GM23338 (cell line): ENCODE data around the gene NAALADL2. TPM values are rescaled to one million over a fixed set of nuclear protein-coding genes. Genes with fewer than 3 reads are reported as not detected.

Experiments
- ATAC-seq: fragments of 200-7000 bp; cut with Tn5 transposase; 3 replicates; pipeline ENCODE4 v1.9.1; 2020
- DNase-seq: peaks from one replicate; pipeline ENCODE4 v3.0.0-alpha.2; 2015; ENCODE audit warnings: low spot score
- H2AFZ ChIP-seq: fragments of 200-600 bp; sonication (generic); 2 replicates; pipeline ENCODE4 v1.8.0; 2016; ENCODE audit warnings: antibody characterized with exemption, mild to moderate bottlenecking, moderate library complexity
- H3F3A ChIP-seq: fragments of 200-600 bp; sonication (generic); replicated peaks from 2 replicates; pipeline ENCODE4 v1.8.0; 2017; ENCODE audit warnings: antibody characterized with exemption, mixed run types, low read depth
- H3K27ac ChIP-seq: fragments of 200-600 bp; sonication (generic); 2 replicates; pipeline ENCODE4 v1.6.1; 2016; ENCODE audit warnings: low read depth
- H3K27me3 ChIP-seq: fragments of 200-600 bp; sonication (generic); 2 replicates; pipeline ENCODE4 v1.8.0; 2016; ENCODE audit warnings: mild to moderate bottlenecking, mixed run types, moderate library complexity; ENCODE audit not compliant: insufficient read depth
- H3K36me3 ChIP-seq: fragments of 200-600 bp; sonication (generic); 2 replicates; pipeline ENCODE4 v1.8.0; 2016; ENCODE audit warnings: mild to moderate bottlenecking; ENCODE audit not compliant: insufficient read depth
- H3K4me1 ChIP-seq: fragments of 200-600 bp; sonication (generic); 2 replicates; pipeline ENCODE4 v1.8.0; 2016; ENCODE audit warnings: mild to moderate bottlenecking, moderate library complexity; ENCODE audit not compliant: insufficient read depth
- H3K4me2 ChIP-seq: fragments of 200-600 bp; sonication (generic); 2 replicates; pipeline ENCODE4 v1.7.1; 2017; ENCODE audit warnings: mixed run types
- H3K4me3 ChIP-seq: fragments of 200-600 bp; sonication (generic); 2 replicates; pipeline ENCODE4 v1.6.1; 2016; ENCODE audit warnings: mixed run types
- H3K79me2 ChIP-seq: fragments of 200-600 bp; sonication (generic); replicated peaks from 2 replicates; pipeline ENCODE4 v1.8.0; 2017; ENCODE audit warnings: mild to moderate bottlenecking; ENCODE audit not compliant: insufficient read depth
- H3K9me2 ChIP-seq: fragments of 200-600 bp; sonication (generic); 2 replicates; pipeline ENCODE4 v1.8.0; 2017; ENCODE audit not compliant: insufficient read depth
- H4K20me1 ChIP-seq: fragments of 200-600 bp; sonication (generic); replicated peaks from 2 replicates; pipeline ENCODE4 v1.8.0; 2017; ENCODE audit warnings: mild to moderate bottlenecking; ENCODE audit not compliant: insufficient read depth
- H3K27ac Mint-ChIP-seq: 2 replicates; pipeline ENCODE4 v1.8.0; 2020; ENCODE audit warnings: inconsistent platforms, mild to moderate bottlenecking, moderate library complexity, mixed read lengths
- H3K27me3 Mint-ChIP-seq: 3 replicates; pipeline ENCODE4 v1.8.0; 2022; ENCODE audit warnings: low read depth, mild to moderate bottlenecking, moderate library complexity, mixed read lengths, inconsistent platforms; ENCODE audit not compliant: insufficient read depth, poor library complexity
- H3K36me3 Mint-ChIP-seq: 3 replicates; pipeline ENCODE4 v1.8.0; 2021; ENCODE audit warnings: low read depth, mild to moderate bottlenecking, inconsistent platforms, moderate library complexity, mixed read lengths
- H3K4me1 Mint-ChIP-seq: 3 replicates; pipeline ENCODE4 v1.8.0; 2020; ENCODE audit warnings: mild to moderate bottlenecking, inconsistent platforms, mixed read lengths
- H3K4me3 Mint-ChIP-seq: 3 replicates; pipeline ENCODE4 v1.8.0; 2021; ENCODE audit warnings: moderate library complexity, mild to moderate bottlenecking, inconsistent platforms, mixed read lengths
- H3K9me3 Mint-ChIP-seq: 3 replicates; pipeline ENCODE4 v1.8.0; 2020; ENCODE audit warnings: moderate library complexity, mild to moderate bottlenecking, inconsistent platforms, mixed read lengths
- CREB1 ChIP-seq: fragments of 250-450 bp; sonication (Bioruptor Pico); IDR thresholded peaks from 2 replicates; pipeline ENCODE4 v1.5.0; 2020; ENCODE audit warnings: low read depth, mild to moderate bottlenecking, moderate library complexity
- CTCF ChIP-seq, 2 experiments: fragments of 200-600 bp in 1 of 2; sonication (generic) in 1 of 2; conservative IDR thresholded peaks; 2 replicates each; pipeline versions ENCODE4 v1.5.1 to v1.6.1; 2016 to 2017; ENCODE audit warnings: antibody characterized with exemption in 2 of 2, low read depth in 2 of 2, mild to moderate bottlenecking in 2 of 2, moderate library complexity in 1 of 2
- ETS1 ChIP-seq: IDR thresholded peaks from 2 replicates; pipeline ENCODE4 v1.6.1; 2016; ENCODE audit warnings: antibody characterized with exemption
- JUNB ChIP-seq: IDR thresholded peaks from one replicate; pipeline ENCODE4 v1.6.1; 2016; ENCODE audit warnings: antibody characterized with exemption; ENCODE audit not compliant: unreplicated experiment
- NANOG ChIP-seq: IDR thresholded peaks from 2 replicates; pipeline ENCODE4 v1.6.1; 2016; ENCODE audit warnings: antibody characterized with exemption, borderline replicate concordance
- POLR2AphosphoS5 ChIP-seq: IDR thresholded peaks from 2 replicates; pipeline ENCODE4 v1.6.1; 2016; ENCODE audit warnings: antibody characterized with exemption, low read depth
- REST ChIP-seq: IDR thresholded peaks from one replicate; pipeline ENCODE4 v1.6.1; 2018; ENCODE audit warnings: antibody characterized with exemption; ENCODE audit not compliant: unreplicated experiment
- STAT1 ChIP-seq: IDR thresholded peaks from one replicate; pipeline ENCODE4 v1.6.1; 2016; ENCODE audit warnings: antibody characterized with exemption; ENCODE audit not compliant: unreplicated experiment
- ZNF331 ChIP-seq: fragments of 250-450 bp; sonication (Bioruptor Pico); IDR thresholded peaks from 2 replicates; pipeline ENCODE4 v1.5.0; 2020; ENCODE audit warnings: low read depth, mild to moderate bottlenecking, moderate library complexity
- polyA plus RNA-seq: library from polyadenylated mRNA; unstranded; fragments of >200 nt; fragmentation: Nextera tagmentation; extraction: Ambion mirVana; gene quantifications from 2 replicates; pipeline ENCODE4 v1.2.1, GENCODE V29; 2016
- total RNA-seq: library from RNA; depleted of rRNA; stranded (reverse); fragments of >200 nt; shearing (Covaris generic); gene quantifications from 2 replicates; pipeline ENCODE4 v1.2.3, GENCODE V29; 2014

Gene NAALADL2
- total and polyA plus RNA-seq, 2 experiments from 2014 or later: 1.6 to 2.6 TPM

GRCh38 chr3:175464362-175464761 lies 605.2 kb downstream of the NAALADL2 start:
- no peaks in the 10 kb centered on the region for H3K4me1 Mint-ChIP-seq
- H3K9me2 ChIP-seq: peaks cover 7% of the 10 kb centered on the region; the same call in 1 of the 2 replicates
- peaks cover 13% of the 10 kb centered on the region; the same call in 2 of the 3 replicates for H3K9me3 Mint-ChIP-seq
- no peaks in the 10 kb centered on the region for H4K20me1 ChIP-seq
- no peaks in the 10 kb centered on the region for H3K27me3 ChIP-seq
- H3K36me3 Mint-ChIP-seq: peaks cover 8% of the 10 kb centered on the region; the same call in 2 of the 3 replicates
- H3F3A ChIP-seq: no peaks in the 10 kb centered on the region
- no peaks in the 10 kb centered on the region for H3K27me3 Mint-ChIP-seq
- no peak overlapping the region for H3K27ac Mint-ChIP-seq
- TF ChIP-seq POLR2AphosphoS5 (no peak), ETS1 (no peak), STAT1 (no peak), ZNF331 (CRISPR knock-in tag) (no peak), CTCF (conservative IDR thresholded peaks at IDR 0.05; ENCODE audit: low read depth in 2 of 2) (no peak), CREB1 (CRISPR knock-in tag) (no peak), JUNB (no peak), REST (no peak)
- no peak overlapping the region for H3K27ac ChIP-seq
- DNase-seq (no peak), ATAC-seq (no peak)
- no peak overlapping the region for H3K4me2 ChIP-seq
- H3K4me1 ChIP-seq: no peaks in the 10 kb centered on the region
- H3K79me2 ChIP-seq: no peaks in the 10 kb centered on the region
- no peak overlapping the region for H2AFZ ChIP-seq
- no peak overlapping the region for H3K4me3 ChIP-seq
- peaks cover 7% of the 10 kb centered on the region; the same call in 1 of the 2 replicates for H3K36me3 ChIP-seq
- H3K4me3 Mint-ChIP-seq: no peak overlapping the region

- Histone ChIP-seq H3K27me3 (no peaks in the 10 kb centered on the region), H3K36me3 (no peaks in the 10 kb centered on the region), H3K79me2 (no peaks in the 10 kb centered on the region), H3K27ac (no peak overlapping the region), H3K4me2 (no peak overlapping the region), H3K4me3 (no peak overlapping the region), H3K4me1 (no peaks in the 10 kb centered on the region), H2AFZ (no peak overlapping the region), H4K20me1 (no peaks in the 10 kb centered on the region), H3K9me2 (no peaks in the 10 kb centered on the region), H3F3A (no peaks in the 10 kb centered on the region)
- no peak for DNase-seq
- Mint-ChIP-seq H3K9me3 (no peaks in the 10 kb centered on the region), H3K27ac (no peak overlapping the region), H3K36me3 (no peaks in the 10 kb centered on the region), H3K4me3 (no peak overlapping the region), H3K27me3 (no peaks in the 10 kb centered on the region), H3K4me1 (no peaks in the 10 kb centered on the region)
- no peak for ATAC-seq
- no peak for TF ChIP-seq JUNB
- TF ChIP-seq CTCF (conservative IDR thresholded peaks at IDR 0.05; ENCODE audit: low read depth in 2 of 2): no peak
- TF ChIP-seq NANOG: no peak
Observed at GRCh38 chr3:175469124-175469523, 610.0 kb downstream of the NAALADL2 start.
